Ovary (tissue), 3 donors: Measurements from ENCODE around the gene MATN4.

ENCODE experiments used
- CTCF ChIP-seq, 3 donors: fragments of 450-650 bp in 2 of 3; fragments of 200-600 bp in 1 of 3; IDR thresholded peaks; one replicate each; pipeline versions ENCODE4 v1.5.1 to v1.8.0; 2016 to 2022; ENCODE audit warnings: antibody characterized with exemption in 3 of 3, mild to moderate bottlenecking in 1 of 3
- POLR2A ChIP-seq: fragments of 450-650 bp; IDR thresholded peaks from one replicate; pipeline ENCODE4 v1.6.1; 2017; ENCODE audit warnings: antibody characterized with exemption, mild to moderate bottlenecking, moderate library complexity
- donor health status: DM: no; HTN: no; CAD: no.

- TF ChIP-seq CTCF (IDR thresholded peaks at IDR 0.05) (peak in 1 of 3 donors; percentile 1), POLR2A (no peak)
Observed at GRCh38 chr20:45294003-45294368, 14.1 kb downstream of the MATN4 start.
